Measurements from ENCODE around the gene NCOA3. TPM values are rescaled to one million over a fixed set of nuclear protein-coding genes. Genes with fewer than 3 reads are reported as not detected.

The NCOA3 gene
- total RNA-seq, 1 donor from 2014 or later, result 13.6 TPM

- DNase-seq (ENCODE audit: low read depth), result no peak
Observed at GRCh38 chr20:47596003-47596571, 94.4 kb downstream of the NCOA3 start.

- no peak for DNase-seq (ENCODE audit: low read depth)
Observed at GRCh38 chr20:47597090-47597489, 95.4 kb downstream of the NCOA3 start.

- DNase-seq (ENCODE audit: low read depth), result no peak
Observed at GRCh38 chr20:47598911-47599744, 97.4 kb downstream of the NCOA3 start.

- no peak for DNase-seq (ENCODE audit: low read depth)
Observed at GRCh38 chr20:47600967-47601547, 99.4 kb downstream of the NCOA3 start.

GRCh38 chr20:47603260-47603659, 101.6 kb downstream of the NCOA3 start:
- DNase-seq (ENCODE audit: low read depth), result no peak

GRCh38 chr20:47605673-47606413, 104.2 kb downstream of the NCOA3 start:
- no peak for DNase-seq (ENCODE audit: low read depth)

- DNase-seq (ENCODE audit: low read depth), result no peak
Observed at GRCh38 chr20:47606414-47606982, 104.8 kb downstream of the NCOA3 start.

- no peak for DNase-seq (ENCODE audit: low read depth)
Observed at GRCh38 chr20:47606983-47607613, 105.4 kb downstream of the NCOA3 start.

GRCh38 chr20:47609001-47609400, 107.3 kb downstream of the NCOA3 start:
- DNase-seq (ENCODE audit: low read depth), result no peak

- DNase-seq (ENCODE audit: low read depth), result peak; percentile 52
Observed at GRCh38 chr20:47610247-47610944, 108.7 kb downstream of the NCOA3 start.

GRCh38 chr20:47610945-47611250, 109.2 kb downstream of the NCOA3 start:
- no peak for DNase-seq (ENCODE audit: low read depth)

- no peak for DNase-seq (ENCODE audit: low read depth)
Observed at GRCh38 chr20:47611785-47612184, 110.1 kb downstream of the NCOA3 start.

GRCh38 chr20:47612670-47613069, 111.0 kb downstream of the NCOA3 start:
- DNase-seq (ENCODE audit: low read depth), result no peak

GRCh38 chr20:47614703-47615309, 113.1 kb downstream of the NCOA3 start:
- DNase-seq (ENCODE audit: low read depth), result no peak

GRCh38 chr20:47618479-47618878, 116.8 kb downstream of the NCOA3 start:
- no peak for DNase-seq (ENCODE audit: low read depth)

- DNase-seq (ENCODE audit: low read depth), result peak; percentile 52
Observed at GRCh38 chr20:47620808-47621805, 119.4 kb downstream of the NCOA3 start.

- no peak for DNase-seq (ENCODE audit: low read depth)
Observed at GRCh38 chr20:47622118-47622665, 120.5 kb downstream of the NCOA3 start.

GRCh38 chr20:47623206-47623605, 121.5 kb downstream of the NCOA3 start:
- no peak for DNase-seq (ENCODE audit: low read depth)

- no peak for DNase-seq (ENCODE audit: low read depth)
Observed at GRCh38 chr20:47627540-47627939, 125.9 kb downstream of the NCOA3 start.
